KMS-11 (cell line): ENCODE measurements around the gene TBL2.

Source experiments
- H2AFZ ChIP-seq: fragments of 200-600 bp; sonication (generic); 2 replicates; pipeline ENCODE4 v1.6.1; 2016; ENCODE audit warnings: antibody characterized with exemption, mixed run types, low read depth
- H3K27ac ChIP-seq: fragments of 200-600 bp; sonication (generic); 2 replicates; pipeline ENCODE4 v1.6.1; 2016; ENCODE audit warnings: mild to moderate bottlenecking, mixed run types
- H3K27me3 ChIP-seq: fragments of 200-600 bp; sonication (generic); 2 replicates; pipeline ENCODE4 v1.6.1; 2017; ENCODE audit warnings: mild to moderate bottlenecking, low read depth, mixed run types, moderate library complexity; ENCODE audit not compliant: insufficient read depth
- H3K36me3 ChIP-seq: fragments of 200-600 bp; sonication (generic); 2 replicates; pipeline ENCODE4 v1.6.1; 2017; ENCODE audit warnings: mild to moderate bottlenecking, mixed run types; ENCODE audit not compliant: insufficient read depth
- H3K4me1 ChIP-seq: fragments of 200-600 bp; sonication (generic); 2 replicates; pipeline ENCODE4 v1.6.1; 2016; ENCODE audit warnings: mild to moderate bottlenecking, low read depth, mixed run types; ENCODE audit not compliant: poor library complexity, severe bottlenecking
- H3K4me2 ChIP-seq: fragments of 200-600 bp; sonication (generic); 2 replicates; pipeline ENCODE4 v1.7.0; 2016; ENCODE audit warnings: mild to moderate bottlenecking, mixed run types
- H3K4me3 ChIP-seq: fragments of 200-600 bp; sonication (generic); IDR thresholded peaks from 2 replicates; pipeline ENCODE4 v1.6.1; 2017; ENCODE audit warnings: low read depth, low read length, mixed read lengths; ENCODE audit not compliant: insufficient read depth
- H3K79me2 ChIP-seq: fragments of 200-600 bp; sonication (generic); 2 replicates; pipeline ENCODE4 v1.6.1; 2016; ENCODE audit warnings: low read depth, mixed run types; ENCODE audit not compliant: insufficient read depth
- H3K9ac ChIP-seq: fragments of 200-600 bp; sonication (generic); 2 replicates; pipeline ENCODE4 v1.6.1; 2016; ENCODE audit warnings: mild to moderate bottlenecking, mixed run types
- H4K20me1 ChIP-seq: fragments of 200-600 bp; sonication (generic); 2 replicates; pipeline ENCODE4 v1.6.1; 2016; ENCODE audit warnings: mild to moderate bottlenecking, mixed run types; ENCODE audit not compliant: insufficient read depth
- CTCF ChIP-seq: fragments of 200-600 bp; sonication (generic); conservative IDR thresholded peaks from 2 replicates; pipeline ENCODE4 v1.6.1; 2017; ENCODE audit warnings: low read depth, mild to moderate bottlenecking, antibody characterized with exemption, low read length, moderate library complexity, mixed read lengths

The TBL2 gene

GRCh38 chr7:73606801-73607691 is 28.7 kb upstream of the TBL2 start:
- H3K4me1 ChIP-seq, result no peaks in the 10 kb centered on the region
- H3K27ac ChIP-seq, result no peak overlapping the region
- TF ChIP-seq CTCF, result peak; percentile 97
- H3K4me3 ChIP-seq, result no peak overlapping the region
- peak overlapping the region; percentile 7; the same call in 1 of the 2 replicates for H3K4me2 ChIP-seq
- no peaks in the 10 kb centered on the region for H4K20me1 ChIP-seq
- H3K79me2 ChIP-seq, result no peaks in the 10 kb centered on the region
- no peaks in the 10 kb centered on the region for H3K36me3 ChIP-seq
- H3K27me3 ChIP-seq, result peaks cover 40% of the 10 kb centered on the region
- H3K9ac ChIP-seq, result no peak overlapping the region
- peak overlapping the region; percentile 35; the same call in 1 of the 2 replicates for H2AFZ ChIP-seq

- Histone ChIP-seq H3K4me2 (no peak overlapping the region), H4K20me1 (no peaks in the 10 kb centered on the region), H3K27ac (no peak overlapping the region), H3K9ac (no peak overlapping the region), H3K79me2 (no peaks in the 10 kb centered on the region), H2AFZ (no peak overlapping the region), H3K4me3 (no peak overlapping the region), H3K4me1 (no peaks in the 10 kb centered on the region), H3K27me3 (peaks cover 42% of the 10 kb centered on the region), H3K36me3 (no peaks in the 10 kb centered on the region)
- TF ChIP-seq CTCF, result no peak
Observed at GRCh38 chr7:73605601-73606220, 27.3 kb upstream of the TBL2 start.

- no peak overlapping the region for H3K27ac ChIP-seq
- TF ChIP-seq CTCF, result no peak
- H3K27me3 ChIP-seq, result peaks cover 56% of the 10 kb centered on the region
- H3K4me3 ChIP-seq, result no peak overlapping the region
- no peak overlapping the region for H3K9ac ChIP-seq
- no peaks in the 10 kb centered on the region for H4K20me1 ChIP-seq
- H3K4me1 ChIP-seq, result no peaks in the 10 kb centered on the region
- no peak overlapping the region for H3K4me2 ChIP-seq
- H3K36me3 ChIP-seq, result no peaks in the 10 kb centered on the region
- no peaks in the 10 kb centered on the region for H3K79me2 ChIP-seq
- no peak overlapping the region for H2AFZ ChIP-seq
Observed at GRCh38 chr7:73602721-73603651, 24.6 kb upstream of the TBL2 start.

- Histone ChIP-seq H3K36me3 (no peaks in the 10 kb centered on the region), H3K4me1 (no peaks in the 10 kb centered on the region), H4K20me1 (no peaks in the 10 kb centered on the region), H3K4me3 (no peak overlapping the region), H3K27me3 (peaks cover 56% of the 10 kb centered on the region), H3K9ac (no peak overlapping the region), H3K79me2 (no peaks in the 10 kb centered on the region), H2AFZ (no peak overlapping the region), H3K27ac (no peak overlapping the region), H3K4me2 (no peak overlapping the region)
- TF ChIP-seq CTCF, result no peak
Observed at GRCh38 chr7:73599916-73600315, 21.5 kb upstream of the TBL2 start.
